Measurements from ENCODE around the gene B9D2.

GRCh38 chr19:41323023-41323422 lies 40.9 kb downstream of the B9D2 start:
- TF ChIP-seq CTCF (IDR thresholded peaks at IDR 0.05) (no peak), POLR2A (IDR thresholded peaks at IDR 0.05) (no peak)
